HTERT RPE-1 (cell line): ENCODE data around the gene DGAT2L6.
"Not testable (repeated sequence)": the region's sequence is repeated elsewhere in the genome, so short reads cannot be mapped to it uniquely, and the experiment has no call there.

Source experiments
- in situ Hi-C: fragments of 300-500 bp; cut with MboI; formaldehyde crosslinking; loops from 4 replicates; pipeline ENCODE4 v1.14.3; 2020; ENCODE audit warnings: low sequenced_read_pairs

The DGAT2L6 gene

GRCh38 chrX:70196961-70197720, 19.9 kb downstream of the DGAT2L6 start:
- in situ Hi-C loops = no loop called here

DNA sequence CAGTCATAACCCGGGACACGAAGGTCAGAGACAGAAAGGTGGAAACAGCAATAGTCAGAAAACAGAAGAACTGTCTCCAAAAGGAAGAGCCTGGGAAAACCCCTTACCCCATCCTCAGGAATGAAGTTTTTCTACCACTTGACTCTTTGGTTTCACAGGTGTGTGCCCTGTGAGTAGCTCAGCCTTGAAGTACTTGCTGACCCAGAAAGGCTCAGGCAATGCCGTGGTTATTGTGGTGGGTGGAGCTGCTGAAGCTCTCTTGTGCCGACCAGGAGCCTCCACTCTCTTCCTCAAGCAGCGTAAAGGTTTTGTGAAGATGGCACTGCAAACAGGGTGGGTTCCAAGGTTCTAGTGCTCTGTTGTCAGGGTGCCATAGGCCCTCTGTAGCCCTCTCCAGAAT, 24.4 kb downstream of the DGAT2L6 start:
- in situ Hi-C loops = no loop called here

GRCh38 chrX:70208479-70208878, 31.2 kb downstream of the DGAT2L6 start:
- in situ Hi-C loops = no loop called here

DNA sequence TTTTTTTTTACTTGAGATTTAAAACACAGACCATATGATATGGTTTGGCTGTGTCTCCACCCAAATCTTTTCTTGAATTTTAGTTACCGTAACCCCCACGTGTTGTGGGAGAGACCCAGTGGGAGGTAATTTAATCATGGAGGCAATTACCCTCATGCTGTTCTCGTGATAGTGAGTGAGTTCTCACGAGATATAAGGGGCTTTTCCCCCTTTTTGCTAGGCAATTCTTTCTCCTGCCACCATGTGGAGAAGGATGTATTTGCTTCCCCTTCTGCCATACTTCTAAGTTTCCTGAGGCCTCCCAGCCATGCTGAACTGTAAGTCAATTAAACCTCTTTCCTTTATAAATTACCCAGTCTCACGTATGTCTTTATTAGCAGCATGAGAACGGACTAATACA, 32.3 kb downstream of the DGAT2L6 start:
- in situ Hi-C loops = not testable (repeated sequence)

DNA sequence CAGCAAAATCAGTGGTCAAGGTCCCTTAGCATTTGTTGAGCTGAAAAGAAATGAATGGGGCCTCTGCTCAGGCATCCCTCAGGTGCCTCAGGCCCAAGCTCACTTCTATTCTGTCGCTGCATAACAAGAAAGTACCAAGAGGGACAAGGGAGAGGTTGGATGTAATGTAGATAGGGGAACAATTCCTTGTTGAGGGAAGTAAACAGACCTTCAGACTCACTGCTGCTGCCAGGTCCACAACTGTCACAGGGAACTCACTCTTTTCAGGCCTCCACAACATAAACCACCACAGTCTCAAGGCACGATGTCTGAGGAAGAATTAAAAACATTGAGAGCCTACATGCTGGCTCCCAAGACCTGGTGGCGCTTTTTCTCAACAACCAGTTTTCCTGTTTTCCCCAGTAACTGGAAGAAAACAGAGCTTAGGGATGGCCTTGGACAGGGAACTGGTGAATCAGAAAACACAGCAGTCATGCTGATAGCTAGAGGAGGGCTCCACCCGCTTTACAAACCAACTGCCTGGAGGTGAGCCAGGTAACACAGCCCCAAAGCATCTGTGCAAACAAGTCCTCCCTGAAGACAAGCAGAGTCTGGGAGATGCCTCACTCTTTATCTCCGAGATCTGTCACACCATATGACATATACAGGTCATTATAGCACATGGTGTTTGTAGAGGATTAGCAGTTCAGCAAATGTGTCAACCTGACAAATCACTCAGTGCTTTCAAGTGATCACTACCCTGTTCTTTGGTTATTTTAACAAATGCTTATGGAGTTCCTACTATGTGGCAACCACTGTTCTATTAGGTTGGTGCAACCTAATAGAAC, 42.9 kb downstream of the DGAT2L6 start:
- in situ Hi-C loops = no loop called here

GRCh38 chrX:70226048-70226447, 48.8 kb downstream of the DGAT2L6 start:
- in situ Hi-C loops = no loop called here

GRCh38 chrX:70226687-70227086, 49.4 kb downstream of the DGAT2L6 start:
- in situ Hi-C loops = no loop called here

DNA sequence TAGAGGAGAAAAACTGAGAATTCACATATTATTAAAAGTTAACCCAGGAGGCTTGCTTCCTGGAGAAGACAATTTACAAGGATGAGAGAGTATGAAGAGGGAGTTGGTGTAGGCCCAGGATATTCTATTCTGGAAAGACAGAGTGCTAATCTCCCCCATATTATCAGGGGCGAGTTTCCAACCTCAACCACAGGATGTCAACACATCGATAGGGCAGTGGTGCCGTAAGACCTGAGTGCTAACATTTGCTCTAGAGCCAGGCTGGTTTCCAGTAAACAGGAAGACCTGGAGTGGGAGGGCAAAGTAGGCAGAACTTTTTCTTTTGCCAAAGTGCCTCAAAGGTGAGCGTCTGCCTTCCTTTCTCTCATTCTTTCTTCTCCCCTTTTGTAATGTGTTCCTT, 54.4 kb downstream of the DGAT2L6 start:
- in situ Hi-C loops = no loop called here

GRCh38 chrX:70234355-70234754, 57.1 kb downstream of the DGAT2L6 start, which contains the start of gene AWAT1:
Gene AWAT1, plus strand, starts transcription at chrX:70234655. Its CDS starts 41 bp downstream, at chrX:70234696.
- in situ Hi-C loops = no loop called here

- in situ Hi-C loops = no loop called here
Observed at GRCh38 chrX:70240751-70241150, 63.5 kb downstream of the DGAT2L6 start.

- in situ Hi-C loops = no loop called here
Observed at GRCh38 chrX:70241501-70241900, 64.2 kb downstream of the DGAT2L6 start.

GRCh38 chrX:70243601-70244000, 66.3 kb downstream of the DGAT2L6 start:
- in situ Hi-C loops = not testable (repeated sequence)

GRCh38 chrX:70244881-70245280, 67.6 kb downstream of the DGAT2L6 start:
- in situ Hi-C loops = no loop called here

- in situ Hi-C loops = no loop called here
Observed at GRCh38 chrX:70247252-70247651, 70.0 kb downstream of the DGAT2L6 start.

DNA sequence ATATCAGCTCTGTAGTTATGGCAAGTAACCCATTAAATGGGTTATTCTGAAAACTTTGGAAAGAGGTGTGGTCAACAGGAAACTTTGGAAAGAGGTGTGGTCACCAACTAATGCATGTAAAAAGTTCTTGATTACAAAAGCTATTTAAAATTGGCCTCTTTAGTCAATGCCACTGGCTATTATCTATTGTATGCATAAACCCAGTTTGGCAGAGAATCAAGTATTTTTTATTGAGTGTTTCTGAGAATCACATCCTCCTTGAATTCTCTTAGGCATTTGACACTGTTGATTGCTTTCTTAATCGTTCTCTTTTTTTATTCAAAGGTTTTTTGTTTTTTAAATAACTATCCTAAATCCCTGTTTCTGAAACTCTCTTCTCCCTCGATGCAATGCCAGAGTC, 75.2 kb downstream of the DGAT2L6 start:
- in situ Hi-C loops = no loop called here

DNA sequence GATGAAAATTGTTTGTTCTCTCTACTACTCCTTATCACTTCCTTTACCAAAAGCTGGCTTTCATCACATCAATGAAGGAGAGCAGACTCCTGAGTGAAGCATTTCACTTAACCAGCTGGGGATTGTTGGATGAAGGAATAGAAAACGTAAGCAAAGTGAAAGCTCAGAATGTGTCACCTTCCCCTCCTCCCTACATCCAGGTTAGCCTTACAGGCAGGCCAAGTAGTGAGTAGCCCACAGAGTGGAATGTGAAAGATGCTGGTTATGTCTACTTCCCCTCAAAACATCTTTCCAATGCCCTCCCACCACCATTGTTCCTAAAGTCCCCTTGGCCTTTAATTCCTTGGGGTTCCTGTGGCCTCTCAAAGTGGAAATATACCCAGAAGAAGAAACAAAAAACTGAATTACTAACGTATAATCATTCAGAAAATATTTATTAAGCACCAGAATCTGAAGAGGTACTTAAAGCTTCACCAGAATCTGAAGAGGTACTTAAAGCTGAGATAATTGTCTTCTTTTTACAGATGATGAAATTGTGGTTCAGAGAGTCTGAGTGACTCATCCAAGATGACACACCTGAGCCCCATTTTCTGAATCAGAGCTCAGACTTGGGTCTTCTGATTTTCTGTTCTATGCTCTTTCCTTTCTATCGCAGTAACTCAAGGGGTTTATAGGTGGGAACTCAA, 76.2 kb downstream of the DGAT2L6 start:
- in situ Hi-C loops = no loop called here

GRCh38 chrX:70254063-70254400, 76.7 kb downstream of the DGAT2L6 start:
- in situ Hi-C loops = no loop called here

GRCh38 chrX:70254909-70255308, 77.6 kb downstream of the DGAT2L6 start:
- in situ Hi-C loops = no loop called here
